Measurements from ENCODE around the gene NRG2. TPM values are rescaled to one million over a fixed set of nuclear protein-coding genes. Genes with fewer than 3 reads are reported as not detected.

NRG2 gene
- total and polyA plus RNA-seq, 7 donors: 0.42 to 19.6 (median 3.5) TPM

- DNase-seq (no peak), ATAC-seq (no peak)
- intact Hi-C loops (cut with DNase I): no loop called here
Observed at GRCh38 chr5:139838381-139839197, 204.5 kb downstream of the NRG2 start.

DNA sequence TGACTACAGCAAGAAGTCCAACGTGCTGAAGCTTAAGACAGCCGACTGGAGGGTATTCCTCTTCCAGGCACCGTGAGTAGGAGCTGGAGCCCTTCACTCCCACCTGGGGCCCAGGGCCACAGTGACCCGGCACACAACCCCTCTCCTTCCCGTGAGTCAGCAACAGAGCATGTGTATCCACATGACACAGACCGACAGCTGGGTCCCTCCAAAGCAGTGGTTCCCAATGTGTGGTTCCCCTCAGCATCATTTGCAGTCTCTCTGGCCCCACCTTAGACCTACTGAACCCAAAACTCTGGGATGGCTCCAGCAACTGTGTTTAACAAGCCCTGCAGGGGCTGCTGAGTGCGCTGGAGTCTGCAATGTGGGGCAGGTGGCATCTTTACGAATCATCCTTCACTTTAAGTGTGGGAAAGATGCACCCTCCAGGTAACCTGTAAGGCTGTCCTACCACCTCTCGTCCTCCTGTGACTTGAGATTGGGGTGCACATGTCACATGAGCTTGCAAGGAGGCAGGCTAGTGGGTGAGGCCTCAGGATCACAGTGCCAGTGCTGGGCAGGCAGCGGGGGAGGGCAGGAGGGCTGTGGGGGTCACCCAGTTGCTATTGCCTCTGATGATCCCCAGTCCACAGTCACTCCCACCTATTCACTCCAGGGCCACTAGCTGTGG, 205.3 kb downstream of the NRG2 start:
- intact Hi-C loops (cut with DNase I): no loop called here
- 82 to 86% (median 84%) methylated on average over 10 of the region's 10 CpGs for WGBS, 3 donors

More at GRCh38 chr5:139838381-139839197, 204.5 kb downstream of the NRG2 start:
- Histone ChIP-seq H3K4me3 (no peak overlapping the region), H3K9me3 (no peaks in the 10 kb centered on the region), H3K4me1 (no peaks in the 10 kb centered on the region), H3K27me3 (ENCODE audit: insufficient read depth in 3 of 3, low read length in 2 of 3) (peaks cover 0 to 8% (median 0%) of the 10 kb centered on the region in 3 donors), H3K36me3 (ENCODE audit: insufficient read depth in 1 of 2, low read depth in 1 of 2) (no peaks in the 10 kb centered on the region), H3K27ac (no peak overlapping the region)
- TF ChIP-seq, protein P1, sequence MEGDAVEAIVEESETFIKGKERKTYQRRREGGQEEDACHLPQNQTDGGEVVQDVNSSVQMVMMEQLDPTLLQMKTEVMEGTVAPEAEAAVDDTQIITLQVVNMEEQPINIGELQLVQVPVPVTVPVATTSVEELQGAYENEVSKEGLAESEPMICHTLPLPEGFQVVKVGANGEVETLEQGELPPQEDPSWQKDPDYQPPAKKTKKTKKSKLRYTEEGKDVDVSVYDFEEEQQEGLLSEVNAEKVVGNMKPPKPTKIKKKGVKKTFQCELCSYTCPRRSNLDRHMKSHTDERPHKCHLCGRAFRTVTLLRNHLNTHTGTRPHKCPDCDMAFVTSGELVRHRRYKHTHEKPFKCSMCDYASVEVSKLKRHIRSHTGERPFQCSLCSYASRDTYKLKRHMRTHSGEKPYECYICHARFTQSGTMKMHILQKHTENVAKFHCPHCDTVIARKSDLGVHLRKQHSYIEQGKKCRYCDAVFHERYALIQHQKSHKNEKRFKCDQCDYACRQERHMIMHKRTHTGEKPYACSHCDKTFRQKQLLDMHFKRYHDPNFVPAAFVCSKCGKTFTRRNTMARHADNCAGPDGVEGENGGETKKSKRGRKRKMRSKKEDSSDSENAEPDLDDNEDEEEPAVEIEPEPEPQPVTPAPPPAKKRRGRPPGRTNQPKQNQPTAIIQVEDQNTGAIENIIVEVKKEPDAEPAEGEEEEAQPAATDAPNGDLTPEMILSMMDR (IDR thresholded peaks at IDR 0.05): no peak
- 88 to 90% (median 89%) methylated on average over 11 to 12 of the region's 12 CpGs for WGBS, 3 donors

GRCh38 chr5:139836469-139837208, 206.5 kb downstream of the NRG2 start:
- intact Hi-C loops (cut with DNase I): no loop called here
- no peak overlapping the region for H3K27ac ChIP-seq
- no peaks in the 10 kb centered on the region for H3K9me3 ChIP-seq
- no peak for ATAC-seq
- TF ChIP-seq, protein P1 (IDR thresholded peaks at IDR 0.05): no peak
- 93 to 96% (median 94%) methylated on average over 22 of the region's 22 CpGs for WGBS, 3 donors
- H3K4me1 ChIP-seq: no peaks in the 10 kb centered on the region
- no peak overlapping the region for H3K4me3 ChIP-seq
- H3K36me3 ChIP-seq (ENCODE audit: insufficient read depth in 1 of 2, low read depth in 1 of 2): no peaks in the 10 kb centered on the region
- no peak for DNase-seq
- H3K27me3 ChIP-seq (ENCODE audit: insufficient read depth in 3 of 3, low read length in 2 of 3): peaks cover 0 to 8% (median 0%) of the 10 kb centered on the region in 3 donors

More for the DNA sequence above, 205.3 kb downstream of the NRG2 start:
- H3K4me1 ChIP-seq: no peaks in the 10 kb centered on the region
- TF ChIP-seq, protein P1 (IDR thresholded peaks at IDR 0.05): no peak
- no peak for DNase-seq
- H3K9me3 ChIP-seq: no peaks in the 10 kb centered on the region
- no peak overlapping the region for H3K4me3 ChIP-seq
- peaks cover 0 to 8% (median 0%) of the 10 kb centered on the region in 3 donors for H3K27me3 ChIP-seq (ENCODE audit: insufficient read depth in 3 of 3, low read length in 2 of 3)
- no peak overlapping the region for H3K27ac ChIP-seq
- no peaks in the 10 kb centered on the region for H3K36me3 ChIP-seq (ENCODE audit: insufficient read depth in 1 of 2, low read depth in 1 of 2)
- no peak for ATAC-seq

DNA sequence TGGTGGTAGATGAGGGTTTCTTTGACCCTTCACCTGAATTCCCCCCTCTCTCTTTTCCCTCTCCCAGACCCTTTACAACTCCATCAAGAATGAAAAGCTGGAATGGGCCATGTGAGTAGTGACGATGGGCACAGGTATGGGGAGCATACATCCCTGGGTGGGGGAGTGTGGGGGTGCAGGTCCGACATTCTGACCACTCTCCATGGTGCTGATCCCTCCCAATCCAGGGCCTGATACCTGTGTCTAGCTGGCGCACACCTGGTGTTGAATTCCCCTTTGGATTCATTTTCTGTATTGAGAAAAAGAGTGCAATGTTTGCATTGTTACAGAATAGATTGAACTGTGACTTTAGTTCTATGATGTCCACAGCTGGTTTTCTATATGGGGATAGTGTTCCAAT, 207.4 kb downstream of the NRG2 start:
- DNase-seq: no peak
- Histone ChIP-seq H3K27me3 (ENCODE audit: insufficient read depth in 3 of 3, low read length in 2 of 3) (peaks cover 0 to 8% (median 0%) of the 10 kb centered on the region in 3 donors), H3K4me3 (no peak overlapping the region), H3K4me1 (no peaks in the 10 kb centered on the region), H3K36me3 (ENCODE audit: insufficient read depth in 1 of 2, low read depth in 1 of 2) (no peaks in the 10 kb centered on the region), H3K9me3 (no peaks in the 10 kb centered on the region), H3K27ac (no peak overlapping the region)
- 50 to 61% (median 50%) methylated on average over 3 of the region's 3 CpGs for WGBS, 3 donors
- TF ChIP-seq, protein P1 (IDR thresholded peaks at IDR 0.05): no peak
- intact Hi-C loops (cut with DNase I): no loop called here
- no peak for ATAC-seq

All from psoas muscle (tissue), 8 donors.